GM19328 (cell line): ENCODE measurements around the gene CCER1.
A peak's percentile ranks its signal among the peaks of the same experiment; 100 is the strongest.
"Not testable (repeated sequence)": the region's sequence is repeated elsewhere in the genome, so short reads cannot be mapped to it uniquely, and the experiment has no call there.

ENCODE experiments used
- ATAC-seq: cut with Tn5 transposase; IDR thresholded peaks from one replicate; pipeline ENCODE4 v1.9.1; 2021; ENCODE audit warnings: mild to moderate bottlenecking, moderate library complexity; ENCODE audit not compliant: unreplicated experiment

CCER1 gene

DNA sequence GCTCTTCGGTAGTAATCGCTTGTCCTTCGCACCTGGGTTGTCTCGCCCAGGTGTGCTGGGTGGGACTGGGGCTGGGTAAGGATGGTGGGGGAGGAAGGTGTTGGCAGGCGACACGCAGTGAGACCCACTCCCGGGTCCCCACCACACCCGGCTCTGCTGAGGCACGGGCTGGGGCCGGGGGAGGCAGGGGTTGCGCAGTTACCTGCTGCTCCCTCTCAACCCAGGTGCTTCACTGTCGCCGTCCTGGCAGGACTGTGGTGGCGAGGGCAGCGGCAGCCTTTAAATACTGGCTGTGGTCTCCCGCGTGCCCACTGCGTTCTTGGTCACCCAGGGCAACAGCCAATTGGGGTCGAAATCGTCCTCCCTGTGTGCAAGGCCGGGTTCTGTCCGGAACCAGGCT, at the start of gene CCER1:
Gene CCER1 (minus strand): TSS at position 256 of the 400 bp plus-strand sequence. CDS start 434 bp downstream, outside the sequence.
- no peak for ATAC-seq

- no peak for ATAC-seq
These were observed 48.8 kb upstream of the CCER1 start for GRCh38 chr12:91003737-91004136.

DNA sequence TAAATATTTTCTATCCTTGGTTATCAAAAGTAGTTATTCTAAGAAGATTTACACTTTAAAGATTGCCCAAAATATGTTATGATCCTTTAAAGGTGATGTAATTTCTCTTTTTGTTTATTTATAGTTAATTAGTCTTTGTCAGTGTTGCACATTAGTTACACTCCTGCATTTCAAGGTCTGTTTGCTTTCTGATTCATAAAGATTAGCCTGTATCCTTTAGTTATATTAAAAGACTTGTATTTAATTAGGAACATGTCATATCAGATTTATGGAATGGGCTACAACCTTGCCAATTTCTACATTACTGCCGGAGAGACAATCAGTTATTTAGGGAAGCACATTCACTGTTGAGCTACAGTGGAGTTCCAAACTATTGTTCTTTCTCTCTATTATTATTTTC, 46.3 kb upstream of the CCER1 start:
- ATAC-seq: no peak

- no peak for ATAC-seq
These were observed 45.0 kb upstream of the CCER1 start for GRCh38 chr12:90999966-91000365.

GRCh38 chr12:90999527-90999926, 44.6 kb upstream of the CCER1 start:
- ATAC-seq: no peak

- no peak for ATAC-seq
These were observed 40.0 kb upstream of the CCER1 start for GRCh38 chr12:90995010-90995409.

DNA sequence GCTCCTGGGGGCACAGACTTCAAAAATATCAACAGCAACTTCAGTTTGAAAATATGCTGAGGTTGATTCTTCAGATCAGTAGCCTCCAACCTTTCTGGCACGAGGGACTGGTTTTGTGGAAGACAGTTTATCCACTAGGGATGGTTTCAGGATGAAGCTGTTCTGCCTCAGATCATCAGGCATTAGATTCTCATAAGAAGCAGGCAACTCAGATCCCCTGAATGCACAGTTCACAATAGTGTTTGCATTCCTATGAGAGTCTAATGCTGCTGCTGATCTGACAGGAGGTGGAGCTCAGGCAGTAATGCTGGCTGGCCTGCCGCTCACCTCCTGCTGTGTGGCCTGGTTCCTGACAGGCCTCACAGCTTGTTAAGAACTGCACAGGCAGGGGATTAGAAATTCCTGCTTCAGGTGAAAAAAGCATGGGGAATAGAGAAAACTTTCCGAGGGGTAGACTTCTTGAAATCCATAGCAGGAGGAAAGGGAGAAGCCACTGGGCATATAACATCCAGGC, 37.0 kb upstream of the CCER1 start:
- ATAC-seq: no peak

- no peak for ATAC-seq
These were observed 35.6 kb upstream of the CCER1 start for GRCh38 chr12:90990611-90991010.

DNA sequence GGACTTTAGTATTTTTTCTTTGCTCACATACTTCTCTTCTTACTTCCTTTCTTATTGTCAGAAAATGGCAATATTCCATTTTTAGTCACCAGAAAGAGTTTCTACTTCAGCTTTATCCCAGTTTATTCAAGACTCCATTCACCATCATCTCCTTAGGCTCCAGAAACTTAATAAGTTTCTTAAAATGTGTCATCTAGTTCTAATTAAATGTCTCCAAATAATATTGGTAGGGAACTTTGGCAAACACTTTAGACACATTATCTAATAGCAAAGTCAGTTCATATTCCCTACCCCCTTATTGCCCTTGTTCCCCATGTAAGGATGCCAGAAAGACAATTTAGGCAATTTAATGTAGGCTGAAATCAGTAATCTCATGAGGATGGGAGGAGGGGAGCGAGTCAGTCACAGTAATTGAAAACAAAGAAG, 34.7 kb upstream of the CCER1 start:
- no peak for ATAC-seq

- no peak for ATAC-seq
These were observed 32.5 kb upstream of the CCER1 start for GRCh38 chr12:90987520-90987919.

GRCh38 chr12:90987101-90987500, 32.1 kb upstream of the CCER1 start:
- no peak for ATAC-seq

GRCh38 chr12:90985331-90985730, 30.4 kb upstream of the CCER1 start:
- not testable (repeated sequence) for ATAC-seq

DNA sequence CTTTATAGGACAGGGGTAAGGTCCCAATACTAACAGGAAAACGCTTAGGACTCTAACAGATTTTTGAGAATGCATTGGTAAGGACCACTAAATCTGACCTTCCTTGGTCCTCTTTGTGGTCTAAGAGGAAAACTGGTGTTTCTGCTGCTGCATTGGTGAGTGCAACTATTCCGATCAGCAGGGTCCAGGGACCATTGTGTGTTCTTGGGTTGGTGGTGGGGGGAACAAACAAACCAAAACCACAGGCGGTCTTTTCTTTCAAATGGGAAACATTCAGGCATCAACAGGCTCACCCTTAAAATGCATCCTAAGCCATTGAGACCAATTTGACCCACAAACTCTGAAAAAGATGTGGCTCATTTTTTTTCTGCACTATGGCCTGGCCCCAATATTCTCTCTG, 29.1 kb upstream of the CCER1 start:
- no peak for ATAC-seq

- ATAC-seq: no peak
These were observed 27.2 kb upstream of the CCER1 start for GRCh38 chr12:90982170-90982569.

DNA sequence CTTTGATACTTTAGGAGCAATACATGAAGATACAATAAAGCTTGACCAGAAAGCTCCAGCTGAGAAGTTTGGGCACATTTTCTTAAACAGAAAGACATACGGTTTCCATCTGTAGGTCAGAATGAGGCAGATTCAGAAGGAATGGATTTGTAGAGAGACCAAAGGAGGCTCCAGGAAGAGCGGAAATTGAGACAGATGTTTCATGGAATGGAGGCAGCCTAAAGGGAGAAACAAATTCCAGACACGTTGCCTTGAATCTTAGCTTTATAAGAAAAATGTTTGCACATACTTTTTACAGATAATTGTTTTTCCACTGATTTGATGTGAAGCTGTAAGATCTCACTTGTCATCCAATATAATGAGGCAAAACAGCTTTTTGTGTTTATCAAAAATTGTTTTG, 25.0 kb upstream of the CCER1 start:
- no peak for ATAC-seq

DNA sequence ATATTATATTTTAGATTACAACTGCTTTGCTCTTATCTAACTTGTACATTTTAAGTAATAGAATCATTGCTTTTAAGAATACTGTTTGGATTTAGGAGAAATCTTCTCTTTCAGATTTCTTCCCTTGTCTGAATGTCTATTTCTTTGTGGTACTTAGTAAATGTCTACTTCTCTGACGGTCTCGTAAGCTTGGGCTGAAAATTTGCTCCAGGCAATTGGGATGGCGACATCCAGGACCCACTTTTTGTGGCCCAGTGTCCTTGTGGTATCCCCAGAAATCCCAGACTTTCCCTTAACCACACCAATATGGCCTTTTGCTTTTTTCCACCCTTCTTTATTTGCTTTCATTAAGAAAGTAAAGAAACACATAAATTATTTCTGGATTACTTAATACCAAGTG, 24.0 kb upstream of the CCER1 start:
- no peak for ATAC-seq

DNA sequence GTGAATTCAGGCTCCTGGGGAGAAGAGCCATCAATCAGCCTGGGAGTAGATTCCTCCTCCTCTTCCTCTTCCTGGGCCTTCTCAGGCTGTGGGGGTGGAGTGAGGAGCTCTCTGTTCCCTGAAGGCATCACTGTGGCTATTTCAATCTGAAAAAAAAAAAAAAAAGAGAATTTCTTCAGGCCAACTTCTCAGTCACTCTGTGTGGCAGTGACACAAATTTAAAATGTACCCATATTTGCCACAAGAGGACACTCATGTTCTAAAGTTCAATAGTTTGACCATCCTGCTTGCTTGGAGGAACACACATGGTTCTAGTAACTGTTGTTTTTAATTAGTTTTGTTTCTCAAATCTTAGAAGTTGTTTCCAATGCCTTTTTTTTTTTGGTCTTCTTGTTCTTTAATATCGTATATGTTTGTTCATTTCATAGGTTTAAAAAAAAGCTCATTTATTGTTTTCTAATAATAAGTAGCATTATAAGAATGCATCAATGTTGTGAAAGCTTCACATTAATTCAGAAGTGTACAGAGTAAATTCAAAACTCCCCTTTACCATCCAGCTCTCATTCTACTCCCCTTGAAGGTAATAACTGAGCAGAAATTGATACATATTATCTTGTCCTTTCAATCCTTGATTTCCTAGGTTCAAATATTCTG, 23.3 kb upstream of the CCER1 start:
- peak; percentile 73 for ATAC-seq

DNA sequence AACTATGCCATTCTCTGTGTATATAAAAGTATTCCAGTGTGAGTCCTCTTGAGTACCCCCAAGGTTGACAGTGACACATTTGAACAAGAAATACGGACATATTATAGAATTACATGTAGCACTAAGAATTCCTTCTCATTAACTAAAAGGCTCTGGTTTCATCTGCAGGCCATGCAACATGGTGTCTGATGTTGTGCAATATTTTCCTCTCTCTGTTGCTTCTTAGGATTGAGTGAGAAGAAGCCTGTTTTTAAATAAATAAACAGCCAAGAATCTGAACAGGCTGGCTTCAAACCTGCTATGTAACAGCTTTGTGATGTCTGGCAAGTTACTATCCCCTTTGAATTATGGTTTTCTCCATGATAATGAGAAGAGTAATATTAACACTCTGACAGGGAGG, 22.2 kb upstream of the CCER1 start:
- ATAC-seq: no peak

- ATAC-seq: no peak
These were observed 19.3 kb upstream of the CCER1 start for GRCh38 chr12:90974286-90974685.

DNA sequence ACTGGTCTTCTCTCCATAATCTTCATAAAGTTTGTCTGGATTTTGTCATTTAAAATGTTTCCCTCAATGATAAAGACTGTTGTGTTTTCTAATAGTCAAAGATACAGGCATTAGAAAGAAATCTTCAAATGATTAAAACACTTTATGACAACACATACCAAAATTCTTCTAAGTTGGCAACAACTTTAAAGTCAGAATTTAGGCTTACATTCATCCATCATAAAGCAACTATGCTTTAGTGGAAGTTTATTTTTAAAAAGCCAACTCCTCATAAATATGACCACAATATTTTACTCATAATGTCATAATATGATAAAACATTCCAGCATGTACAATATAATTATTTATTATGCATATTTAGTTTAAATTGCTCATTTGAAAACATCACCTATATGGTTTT, 17.2 kb upstream of the CCER1 start:
- ATAC-seq: no peak

DNA sequence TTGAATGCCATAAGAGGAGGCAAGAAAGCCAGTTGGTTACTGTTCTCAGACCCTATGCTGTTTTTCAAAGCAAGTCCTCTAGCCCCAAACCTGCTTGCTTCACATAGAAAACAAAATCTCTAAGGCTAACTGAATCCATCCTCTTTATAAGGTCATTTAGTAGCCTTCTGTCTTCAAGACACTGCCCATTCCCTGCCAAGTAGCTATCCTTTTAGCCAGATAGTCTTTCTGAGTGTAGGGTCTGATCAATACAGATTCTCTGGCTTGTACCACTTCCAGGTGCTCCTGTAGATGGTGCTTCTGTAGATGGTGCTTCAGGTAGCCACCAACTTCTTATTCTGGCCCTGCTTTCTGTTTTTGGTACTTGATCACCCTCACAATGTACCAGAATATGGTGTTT, 15.9 kb upstream of the CCER1 start:
- ATAC-seq: no peak

GRCh38 chr12:90970471-90970870, 15.5 kb upstream of the CCER1 start:
- ATAC-seq: no peak

- no peak for ATAC-seq
These were observed 14.9 kb upstream of the CCER1 start for GRCh38 chr12:90969851-90970250.
